OCI-LY1 (cell line): ENCODE data around the gene PIK3C2G.

ENCODE experiments used
- H2AFZ ChIP-seq: fragments of 200-600 bp; sonication (generic), shearing (Covaris generic); 2 replicates; pipeline ENCODE4 v1.6.0; 2014; ENCODE audit warnings: antibody characterized with exemption, mild to moderate bottlenecking, low read length
- H3F3A ChIP-seq: fragments of 200-600 bp; sonication (generic), shearing (Covaris generic); 2 replicates; pipeline ENCODE4 v1.6.0; 2014; ENCODE audit warnings: mild to moderate bottlenecking, antibody characterized with exemption, low read length, moderate library complexity; ENCODE audit not compliant: insufficient read depth
- H3K27ac ChIP-seq: fragments of 200-600 bp; sonication (generic); 2 replicates; pipeline ENCODE4 v1.5.1; 2014; ENCODE audit warnings: low read length, mixed run types, mild to moderate bottlenecking, low read depth; ENCODE audit not compliant: poor library complexity, severe bottlenecking
- H3K27me3 ChIP-seq: fragments of 200-600 bp; sonication (generic); 2 replicates; pipeline ENCODE4 v1.6.0; 2014; ENCODE audit warnings: antibody characterized with exemption, mild to moderate bottlenecking, low read length, moderate library complexity; ENCODE audit not compliant: insufficient read depth
- H3K36me3 ChIP-seq: fragments of 200-600 bp; sonication (generic); 2 replicates; pipeline ENCODE4 v1.6.1; 2014; ENCODE audit warnings: mild to moderate bottlenecking, antibody characterized with exemption, low read length, moderate library complexity, mixed read lengths; ENCODE audit not compliant: insufficient read depth
- H3K4me1 ChIP-seq: fragments of 200-600 bp; sonication (generic); 2 replicates; pipeline ENCODE4 v1.5.1; 2014; ENCODE audit warnings: mild to moderate bottlenecking, low read length, moderate library complexity; ENCODE audit not compliant: insufficient read depth, severe bottlenecking
- H3K4me2 ChIP-seq: fragments of 200-600 bp; sonication (generic), shearing (Covaris generic); 2 replicates; pipeline ENCODE4 v1.6.1; 2014; ENCODE audit warnings: low read length
- H3K4me3 ChIP-seq: fragments of 200-600 bp; sonication (generic); 2 replicates; pipeline ENCODE4 v1.5.1; 2014; ENCODE audit warnings: low read length, low read depth, mild to moderate bottlenecking, mixed read lengths; ENCODE audit not compliant: poor library complexity, severe bottlenecking
- H3K79me2 ChIP-seq: fragments of 200-600 bp; shearing (Covaris generic); 2 replicates; pipeline ENCODE4 v1.6.1; 2016; ENCODE audit warnings: mixed run types, low read length, mixed read lengths; ENCODE audit not compliant: insufficient read depth
- H3K9ac ChIP-seq: fragments of 200-600 bp; sonication (generic), shearing (Covaris generic); 2 replicates; pipeline ENCODE4 v1.6.1; 2014; ENCODE audit warnings: mild to moderate bottlenecking, low read length, mixed read lengths
- H3K9me2 ChIP-seq: fragments of 200-600 bp; sonication (generic), shearing (Covaris generic); 2 replicates; pipeline ENCODE4 v1.6.1; 2014; ENCODE audit warnings: low read depth, mild to moderate bottlenecking, low read length, mixed read lengths
- H3K9me3 ChIP-seq: fragments of 200-600 bp; shearing (Covaris generic); 2 replicates; pipeline ENCODE4 v1.6.1; 2014; ENCODE audit warnings: low read length, mixed read lengths
- H4K20me1 ChIP-seq: fragments of 200-600 bp; sonication (generic), shearing (Covaris generic); 2 replicates; pipeline ENCODE4 v1.6.0; 2016; ENCODE audit warnings: mild to moderate bottlenecking, low read length; ENCODE audit not compliant: insufficient read depth
- CTCF ChIP-seq: fragments of 200-600 bp; sonication (generic), shearing (Covaris generic); IDR thresholded peaks from 2 replicates; pipeline ENCODE4 v1.5.1; 2017; ENCODE audit warnings: mild to moderate bottlenecking, antibody characterized with exemption, low read length, moderate library complexity, mixed read lengths
- EZH2 ChIP-seq: fragments of 200-600 bp; sonication (generic), shearing (Covaris generic); IDR thresholded peaks from 2 replicates; pipeline ENCODE4 v1.8.0; 2017; ENCODE audit warnings: borderline replicate concordance, mixed run types, mild to moderate bottlenecking, antibody characterized with exemption, low read length, moderate library complexity, mixed read lengths

Gene PIK3C2G

GRCh38 chr12:18262514-18262913 lies 1.2 kb downstream of the PIK3C2G start:
- Histone ChIP-seq H2AFZ (no peak overlapping the region), H3K4me1 (no peaks in the 10 kb centered on the region), H3K4me2 (no peak overlapping the region), H3K9me3 (no peaks in the 10 kb centered on the region), H3K27ac (no peak overlapping the region), H3K4me3 (no peak overlapping the region), H3F3A (no peaks in the 10 kb centered on the region), H3K79me2 (no peaks in the 10 kb centered on the region), H3K36me3 (no peaks in the 10 kb centered on the region), H4K20me1 (no peaks in the 10 kb centered on the region), H3K9ac (no peak overlapping the region), H3K9me2 (no peaks in the 10 kb centered on the region), H3K27me3 (no peaks in the 10 kb centered on the region)
- TF ChIP-seq CTCF: no peak
- TF ChIP-seq EZH2: no peak

- H3K9me2 ChIP-seq: no peaks in the 10 kb centered on the region
- TF ChIP-seq CTCF: no peak
- TF ChIP-seq EZH2: no peak
- H3K9me3 ChIP-seq: no peaks in the 10 kb centered on the region
- H3F3A ChIP-seq: no peaks in the 10 kb centered on the region
- no peak overlapping the region for H3K27ac ChIP-seq
- no peaks in the 10 kb centered on the region for H3K79me2 ChIP-seq
- H3K9ac ChIP-seq: no peak overlapping the region
- no peaks in the 10 kb centered on the region for H4K20me1 ChIP-seq
- H2AFZ ChIP-seq: no peak overlapping the region
- H3K4me2 ChIP-seq: no peak overlapping the region
- H3K27me3 ChIP-seq: no peaks in the 10 kb centered on the region
- H3K36me3 ChIP-seq: no peaks in the 10 kb centered on the region
- H3K4me1 ChIP-seq: no peaks in the 10 kb centered on the region
- H3K4me3 ChIP-seq: no peak overlapping the region
These were observed 3.3 kb downstream of the PIK3C2G start for GRCh38 chr12:18264581-18265075.

GRCh38 chr12:18267427-18268099 lies 6.2 kb downstream of the PIK3C2G start:
- Histone ChIP-seq H3K4me1 (no peaks in the 10 kb centered on the region), H3K27me3 (no peaks in the 10 kb centered on the region), H3F3A (no peaks in the 10 kb centered on the region), H3K27ac (no peak overlapping the region), H4K20me1 (no peaks in the 10 kb centered on the region), H3K9me3 (no peaks in the 10 kb centered on the region), H3K4me2 (no peak overlapping the region), H3K4me3 (no peak overlapping the region), H3K9ac (no peak overlapping the region), H3K36me3 (no peaks in the 10 kb centered on the region), H2AFZ (no peak overlapping the region), H3K79me2 (no peaks in the 10 kb centered on the region), H3K9me2 (no peaks in the 10 kb centered on the region)
- no peak for TF ChIP-seq EZH2
- TF ChIP-seq CTCF: no peak
